Chondrocyte (in vitro differentiated cells): ENCODE data around the gene RGS19. TPM values are rescaled to one million over a fixed set of nuclear protein-coding genes. Genes with fewer than 3 reads are reported as not detected.

Experiments used
- DNase-seq: peaks from one replicate; pipeline ENCODE4 v3.0.0; 2021; ENCODE audit warnings: mixed read lengths, low spot score
- H3K27ac Mint-ChIP-seq: one replicate; pipeline ENCODE4 v1.8.0; 2021; ENCODE audit warnings: mild to moderate bottlenecking, moderate library complexity, mixed read lengths; ENCODE audit not compliant: unreplicated experiment
- H3K27me3 Mint-ChIP-seq: 2 replicates; pipeline ENCODE4 v1.8.0; 2021; ENCODE audit warnings: low read depth, mixed read lengths
- H3K36me3 Mint-ChIP-seq: 2 replicates; pipeline ENCODE4 v1.8.0; 2021; ENCODE audit warnings: low read depth, mixed read lengths
- H3K4me1 Mint-ChIP-seq: 2 replicates; pipeline ENCODE4 v1.8.0; 2021; ENCODE audit warnings: low read depth, mild to moderate bottlenecking, mixed read lengths
- H3K4me3 Mint-ChIP-seq: one replicate; pipeline ENCODE4 v1.8.0; 2021; ENCODE audit warnings: mild to moderate bottlenecking, moderate library complexity, mixed read lengths; ENCODE audit not compliant: unreplicated experiment
- H3K9me3 Mint-ChIP-seq: 2 replicates; pipeline ENCODE4 v1.8.0; 2021; ENCODE audit warnings: low read depth, mixed read lengths
- total RNA-seq: library from RNA; stranded (reverse); gene quantifications from 3 replicates; pipeline ENCODE4 v1.2.1, GENCODE V29; 2021
- TF ChIP-seq, protein P1 (sequence below): fragments of 200-600 bp; sonication (generic); IDR thresholded peaks from 2 replicates; pipeline ENCODE4 v1.5.0; 2021; ENCODE audit warnings: antibody characterized with exemption, mild to moderate bottlenecking, moderate library complexity

The RGS19 gene
- total RNA-seq, 1 donor from 2014 or later, result 18.1 TPM

DNA sequence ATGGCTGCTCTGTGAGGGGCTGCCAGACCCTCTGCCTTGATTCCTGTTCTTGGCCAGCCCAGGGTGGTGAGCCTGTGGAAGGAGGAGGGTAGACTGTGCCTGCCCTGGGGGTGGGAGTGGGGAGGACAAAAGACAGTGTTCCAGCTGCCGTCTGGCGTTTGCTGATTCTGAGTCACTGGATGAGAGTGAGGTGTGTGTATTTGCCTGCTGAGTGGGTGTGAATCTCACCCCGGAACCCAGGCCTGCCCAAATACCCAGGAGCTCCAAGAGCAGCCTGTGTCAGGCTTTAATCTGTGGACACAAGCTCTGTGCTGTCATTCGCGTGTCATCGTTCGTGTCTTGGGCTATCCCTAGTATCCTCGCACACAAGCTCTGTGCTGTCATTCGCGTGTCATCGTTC, 7.5 kb upstream of the RGS19 start:
- Mint-ChIP-seq H3K9me3 (no peaks in the 10 kb centered on the region), H3K27me3 (peaks cover 29% of the 10 kb centered on the region), H3K36me3 (no peaks in the 10 kb centered on the region), H3K27ac (no peak overlapping the region), H3K4me1 (peaks cover 13% of the 10 kb centered on the region), H3K4me3 (no peak overlapping the region)
- no peak for DNase-seq
- TF ChIP-seq, protein P1, sequence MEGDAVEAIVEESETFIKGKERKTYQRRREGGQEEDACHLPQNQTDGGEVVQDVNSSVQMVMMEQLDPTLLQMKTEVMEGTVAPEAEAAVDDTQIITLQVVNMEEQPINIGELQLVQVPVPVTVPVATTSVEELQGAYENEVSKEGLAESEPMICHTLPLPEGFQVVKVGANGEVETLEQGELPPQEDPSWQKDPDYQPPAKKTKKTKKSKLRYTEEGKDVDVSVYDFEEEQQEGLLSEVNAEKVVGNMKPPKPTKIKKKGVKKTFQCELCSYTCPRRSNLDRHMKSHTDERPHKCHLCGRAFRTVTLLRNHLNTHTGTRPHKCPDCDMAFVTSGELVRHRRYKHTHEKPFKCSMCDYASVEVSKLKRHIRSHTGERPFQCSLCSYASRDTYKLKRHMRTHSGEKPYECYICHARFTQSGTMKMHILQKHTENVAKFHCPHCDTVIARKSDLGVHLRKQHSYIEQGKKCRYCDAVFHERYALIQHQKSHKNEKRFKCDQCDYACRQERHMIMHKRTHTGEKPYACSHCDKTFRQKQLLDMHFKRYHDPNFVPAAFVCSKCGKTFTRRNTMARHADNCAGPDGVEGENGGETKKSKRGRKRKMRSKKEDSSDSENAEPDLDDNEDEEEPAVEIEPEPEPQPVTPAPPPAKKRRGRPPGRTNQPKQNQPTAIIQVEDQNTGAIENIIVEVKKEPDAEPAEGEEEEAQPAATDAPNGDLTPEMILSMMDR, result no peak

DNA sequence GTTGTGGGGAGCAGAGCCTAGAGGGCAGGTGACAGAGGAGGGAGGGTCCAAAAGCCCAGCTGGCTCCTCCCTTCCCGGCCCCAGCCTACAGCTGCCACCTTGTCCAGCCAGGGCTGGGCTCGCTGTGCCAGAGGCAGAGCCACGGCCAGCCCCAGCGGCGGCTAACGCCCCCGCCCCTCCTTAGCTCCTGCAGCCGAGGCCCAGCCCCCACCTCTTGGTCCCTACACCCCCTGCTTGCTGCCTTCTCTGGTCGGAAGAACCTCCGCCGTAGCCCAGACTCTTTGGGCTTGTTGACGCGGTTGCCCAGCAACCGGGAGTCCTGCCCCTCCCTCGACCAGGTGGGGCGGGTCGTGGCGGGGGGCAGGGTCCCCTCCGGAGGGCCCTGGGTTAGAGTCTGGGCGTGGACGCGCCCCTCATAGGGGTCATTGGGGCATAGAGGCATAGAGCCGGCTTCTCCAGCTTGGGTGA, 5.4 kb upstream of the RGS19 start:
- no peak overlapping the region for H3K27ac Mint-ChIP-seq
- no peak for DNase-seq
- peaks cover 23% of the 10 kb centered on the region for H3K4me1 Mint-ChIP-seq
- no peaks in the 10 kb centered on the region for H3K9me3 Mint-ChIP-seq
- H3K36me3 Mint-ChIP-seq, result no peaks in the 10 kb centered on the region
- peaks cover 24% of the 10 kb centered on the region for H3K27me3 Mint-ChIP-seq
- TF ChIP-seq, protein P1, result no peak
- peak overlapping the region; percentile 78 for H3K4me3 Mint-ChIP-seq

DNA sequence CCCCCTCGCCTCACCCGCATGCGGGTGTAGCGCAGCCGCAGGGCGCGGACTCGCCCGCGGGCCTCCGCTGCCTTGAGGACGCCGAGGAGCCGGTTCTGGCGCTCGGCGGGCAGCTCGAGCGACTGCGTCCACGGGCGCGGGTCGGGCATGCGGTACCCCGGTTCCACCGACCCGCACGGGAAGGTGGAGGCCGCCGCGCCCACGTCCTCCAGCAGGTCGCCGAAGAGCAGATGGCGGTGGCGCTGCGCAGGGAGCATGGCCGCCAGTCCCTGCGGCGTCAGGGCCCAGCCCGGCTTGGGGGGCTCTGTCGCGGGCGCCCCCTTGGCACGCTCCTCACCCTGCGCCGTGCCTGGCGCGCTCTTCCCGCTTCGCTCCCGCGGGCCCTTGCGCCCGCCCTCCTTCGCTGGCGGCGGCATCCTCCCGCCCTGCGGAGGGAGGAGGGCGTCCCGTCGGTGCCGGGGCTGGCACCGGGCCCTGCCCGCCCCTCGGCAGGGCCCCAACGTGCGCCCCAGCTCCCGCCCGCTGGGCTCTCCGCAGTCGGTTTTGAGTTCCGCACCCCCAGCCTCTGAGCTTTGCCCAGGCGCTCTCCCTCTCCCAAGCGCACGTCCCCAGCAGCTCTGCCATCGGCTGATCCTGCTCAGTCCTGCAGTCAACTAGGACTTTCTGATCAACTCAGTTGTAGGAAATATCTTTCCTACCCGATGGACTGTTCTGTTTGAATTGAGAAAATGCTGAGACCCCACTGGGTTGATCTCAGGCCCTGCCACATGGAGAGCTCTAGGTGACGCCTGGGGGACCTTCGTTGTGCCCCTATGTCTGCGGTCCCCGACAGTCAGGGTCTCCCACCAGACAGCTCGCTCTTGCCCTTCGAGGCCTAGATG, 4.7 kb upstream of the RGS19 start, which contains the start of gene LKAAEAR1:
TSS of gene LKAAEAR1 (minus strand) at position 595 of the 881 bp plus-strand sequence. CDS start at position 416, 179 bp downstream.
- H3K27me3 Mint-ChIP-seq, result peaks cover 19% of the 10 kb centered on the region
- no peak for DNase-seq

DNA sequence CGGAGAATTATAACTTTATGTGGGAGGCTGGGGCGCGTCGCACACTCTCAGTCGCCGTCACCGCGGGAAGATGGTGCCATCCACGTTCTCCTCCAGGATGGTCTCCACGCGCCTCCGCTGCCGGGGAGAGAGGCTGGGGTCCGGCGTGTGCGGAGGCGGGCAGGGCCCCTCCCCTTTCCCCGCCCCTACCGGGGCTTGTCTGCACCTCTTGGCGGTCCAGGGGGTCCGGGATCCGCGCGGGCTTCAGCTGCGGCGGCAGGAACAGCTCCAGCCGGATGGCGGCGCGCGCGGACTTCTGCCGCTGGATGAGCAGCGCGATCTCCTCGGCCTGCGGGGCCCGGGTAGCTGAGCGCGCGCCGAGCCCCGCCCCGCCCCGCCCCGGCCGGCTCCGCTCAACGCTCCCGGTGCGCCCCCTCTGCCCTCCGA, 4.1 kb upstream of the RGS19 start:
- H3K27me3 Mint-ChIP-seq, result peaks cover 13% of the 10 kb centered on the region
- H3K9me3 Mint-ChIP-seq, result no peaks in the 10 kb centered on the region
- TF ChIP-seq, protein P1, result peak; percentile 86
- no peak for DNase-seq
- no peaks in the 10 kb centered on the region for H3K36me3 Mint-ChIP-seq
- peaks cover 31% of the 10 kb centered on the region for H3K4me1 Mint-ChIP-seq
- H3K27ac Mint-ChIP-seq, result no peak overlapping the region
- H3K4me3 Mint-ChIP-seq, result peak overlapping the region; percentile 64

More for the DNA sequence above, 4.7 kb upstream of the RGS19 start, which contains the start of gene LKAAEAR1:
- peak within 1 kb of the TSS; percentile 78 for H3K4me3 Mint-ChIP-seq
- H3K36me3 Mint-ChIP-seq, result no peaks in the 10 kb centered on the region
- TF ChIP-seq, protein P1, result peak; percentile 38
- H3K9me3 Mint-ChIP-seq, result no peaks in the 10 kb centered on the region
- H3K4me1 Mint-ChIP-seq, result peaks cover 25% of the 10 kb centered on the region
- H3K27ac Mint-ChIP-seq, result no peak within 1 kb of the TSS

DNA sequence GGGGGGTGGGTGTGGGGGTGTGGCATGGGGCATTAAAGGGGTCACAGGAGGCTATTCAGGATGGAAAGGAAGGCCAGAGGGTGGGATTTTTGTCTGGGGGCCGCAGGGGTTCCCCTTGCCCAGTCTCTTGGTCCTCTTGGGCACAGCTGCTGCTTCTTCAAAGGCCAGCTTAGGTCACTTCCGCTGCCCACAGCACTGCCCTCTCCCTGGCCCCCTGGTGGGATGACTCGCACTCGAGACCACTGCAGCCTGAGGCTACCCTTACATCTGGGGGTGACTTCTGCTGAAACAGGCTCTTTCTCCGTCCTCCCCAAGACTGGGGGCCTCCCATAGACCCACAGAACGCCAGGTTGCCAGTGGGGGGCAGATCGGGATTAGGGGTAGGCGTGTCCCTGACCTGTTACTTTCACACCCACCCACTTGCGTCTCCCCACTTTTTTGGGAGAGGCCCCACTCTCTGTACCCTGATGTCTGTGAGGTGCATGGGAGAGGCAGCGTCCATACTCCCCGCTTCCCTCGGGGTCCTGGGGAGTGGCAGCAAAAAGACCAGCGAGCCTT, 3.6 kb upstream of the RGS19 start:
- H3K4me1 Mint-ChIP-seq, result peaks cover 32% of the 10 kb centered on the region
- no peak overlapping the region for H3K27ac Mint-ChIP-seq
- peaks cover 8% of the 10 kb centered on the region for H3K27me3 Mint-ChIP-seq
- TF ChIP-seq, protein P1, result no peak
- no peaks in the 10 kb centered on the region for H3K9me3 Mint-ChIP-seq
- no peaks in the 10 kb centered on the region for H3K36me3 Mint-ChIP-seq
- no peak for DNase-seq
- peak overlapping the region; percentile 64 for H3K4me3 Mint-ChIP-seq
